Effector memory CD4-positive, alpha-beta T cell (primary cell): ENCODE measurements around the gene PRAF2.

ENCODE experiments used
- DNase-seq, 3 donors: peaks; one replicate each; pipeline ENCODE4 v3.0.0-alpha.2; 2020
- H3K27ac ChIP-seq: 2 replicates; pipeline ENCODE4 v1.7.0; 2013; ENCODE audit warnings: mild to moderate bottlenecking, low read length, moderate library complexity; ENCODE audit not compliant: insufficient read depth, poor library complexity, severe bottlenecking
- H3K27me3 ChIP-seq: replicated peaks from 2 replicates; pipeline ENCODE4 v1.7.0; 2013; ENCODE audit warnings: mild to moderate bottlenecking, low read length; ENCODE audit not compliant: insufficient read depth, control insufficient read depth, poor library complexity, severe bottlenecking
- H3K36me3 ChIP-seq: 2 replicates; pipeline ENCODE4 v1.7.0; 2013; ENCODE audit warnings: mild to moderate bottlenecking, low read length, moderate library complexity; ENCODE audit not compliant: control insufficient read depth, insufficient read depth
- H3K4me1 ChIP-seq: 2 replicates; pipeline ENCODE4 v1.7.0; 2013; ENCODE audit warnings: low read length, mild to moderate bottlenecking; ENCODE audit not compliant: control insufficient read depth, insufficient read depth, poor library complexity, severe bottlenecking
- H3K4me3 ChIP-seq: 2 replicates; pipeline ENCODE4 v1.7.0; 2013; ENCODE audit warnings: low read length, low read depth, mild to moderate bottlenecking; ENCODE audit not compliant: insufficient read depth, poor library complexity, severe bottlenecking
- H3K9me3 ChIP-seq: 2 replicates; pipeline ENCODE4 v1.7.0; 2013; ENCODE audit warnings: mild to moderate bottlenecking, low read length, moderate library complexity; ENCODE audit not compliant: control insufficient read depth

Gene PRAF2

DNA sequence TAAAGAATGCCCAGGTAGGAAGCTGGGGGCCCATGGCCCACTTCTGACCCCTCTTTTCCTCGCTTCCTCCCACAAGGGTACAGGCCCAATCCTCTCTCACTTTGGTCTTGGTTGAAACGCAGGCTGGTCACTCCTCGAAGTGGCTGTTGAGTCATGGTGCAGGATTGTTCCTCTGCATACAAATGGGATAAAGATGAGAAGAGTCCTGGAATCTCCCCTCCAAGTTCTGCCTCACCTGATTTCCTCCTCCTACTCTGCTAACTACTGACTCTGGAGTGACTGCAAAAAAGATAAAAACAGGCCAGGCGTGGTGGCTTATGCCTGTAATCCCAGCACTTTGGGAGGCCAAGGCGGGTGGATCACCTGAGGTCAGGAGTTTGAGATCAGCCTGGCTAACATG, 4.1 kb upstream of the PRAF2 start:
- no peak overlapping the region for H3K4me3 ChIP-seq
- no peak for DNase-seq
- no peak overlapping the region for H3K27ac ChIP-seq
- H3K9me3 ChIP-seq: no peaks in the 10 kb centered on the region
- no peaks in the 10 kb centered on the region for H3K36me3 ChIP-seq
- no peaks in the 10 kb centered on the region for H3K27me3 ChIP-seq
- H3K4me1 ChIP-seq: peaks cover 7% of the 10 kb centered on the region

DNA sequence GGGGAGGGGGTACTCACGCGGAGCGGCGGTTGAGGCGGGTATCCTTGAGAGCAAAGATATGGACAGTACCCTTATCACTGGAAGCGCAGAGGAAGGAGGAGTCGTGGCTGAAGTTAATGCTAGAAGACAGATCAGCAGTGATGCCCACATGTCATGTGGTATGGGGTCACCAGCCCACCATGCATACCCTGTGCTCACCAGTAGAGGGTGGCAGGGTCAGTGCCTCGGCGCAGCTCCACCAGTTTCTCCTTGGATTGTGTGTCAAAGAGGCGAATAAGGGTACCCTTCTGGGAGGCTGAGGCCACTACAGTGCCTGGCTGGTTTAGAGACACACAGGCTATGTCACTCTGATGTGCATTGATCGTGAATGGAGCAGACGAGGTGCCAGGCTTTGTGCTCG, 1.5 kb upstream of the PRAF2 start:
- Histone ChIP-seq H3K9me3 (no peaks in the 10 kb centered on the region), H3K27ac (no peak overlapping the region), H3K4me1 (peaks cover 9% of the 10 kb centered on the region), H3K36me3 (no peaks in the 10 kb centered on the region), H3K4me3 (no peak overlapping the region), H3K27me3 (no peaks in the 10 kb centered on the region)
- no peak for DNase-seq

DNA sequence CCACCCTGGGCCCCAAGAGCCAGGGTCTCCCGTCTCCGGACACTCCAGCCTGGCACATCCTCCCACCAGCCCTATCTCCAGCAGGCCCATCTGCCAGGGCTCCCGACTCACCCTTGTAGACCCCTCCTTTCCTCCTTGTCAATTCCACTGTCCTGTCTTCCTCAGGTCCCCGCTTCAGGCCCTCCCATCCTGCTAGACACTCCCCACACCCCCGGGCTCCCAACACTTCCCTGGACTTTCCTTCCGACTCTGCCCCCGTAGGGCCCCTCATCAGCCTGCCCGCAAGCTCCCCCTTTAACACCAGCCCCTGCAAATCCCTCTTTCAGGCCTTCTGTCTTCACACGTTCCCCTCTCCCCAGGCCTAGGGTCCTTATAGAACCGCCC, 1.1 kb downstream of the PRAF2 start:
- DNase-seq: no peak
- no peak overlapping the region for H3K4me3 ChIP-seq

DNA sequence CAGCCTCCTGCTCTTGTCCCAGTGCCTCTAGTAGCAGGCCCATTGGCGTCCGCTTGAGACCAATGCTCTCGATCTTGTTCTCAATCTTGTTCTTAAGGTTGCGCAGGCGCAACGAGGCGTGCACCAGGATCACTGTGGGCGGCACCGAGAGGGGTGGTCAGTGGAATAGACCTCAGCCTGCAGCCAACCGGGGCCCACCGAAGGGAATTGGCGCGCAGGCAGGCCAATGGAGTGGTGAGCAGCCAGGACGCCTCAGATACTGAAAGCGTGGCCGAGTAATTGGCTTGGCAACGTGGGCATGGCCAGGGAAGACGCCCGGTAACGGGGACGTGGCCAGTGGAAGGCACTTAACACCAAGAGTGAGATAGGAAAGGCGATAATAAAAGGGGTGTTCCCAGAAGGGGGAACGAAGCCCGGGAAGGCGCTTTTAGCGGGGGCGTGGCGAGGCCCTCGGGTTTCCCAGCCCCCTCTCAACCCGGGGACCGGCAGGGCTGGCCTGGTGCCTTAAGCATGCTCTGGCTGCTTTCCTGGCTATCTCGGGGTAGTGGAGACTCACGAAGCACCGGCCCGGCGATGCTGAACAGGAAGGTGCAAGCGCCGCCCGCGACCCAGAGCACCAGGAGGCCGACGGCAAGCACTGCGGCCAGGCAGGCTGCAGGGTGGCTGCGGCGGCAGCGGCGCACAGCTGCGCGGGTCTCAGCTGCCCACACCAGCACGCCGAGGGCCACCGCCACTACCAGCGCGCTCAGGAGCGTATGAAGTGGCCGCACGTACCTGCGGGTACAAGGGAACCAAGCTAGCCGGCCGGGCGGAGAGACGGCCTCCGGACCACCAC, 1.7 kb downstream of the PRAF2 start:
- no peaks in the 10 kb centered on the region for H3K36me3 ChIP-seq
- H3K27ac ChIP-seq: no peak overlapping the region
- H3K4me1 ChIP-seq: peaks cover 9% of the 10 kb centered on the region
- no peaks in the 10 kb centered on the region for H3K9me3 ChIP-seq
- no peak overlapping the region for H3K4me3 ChIP-seq
- no peaks in the 10 kb centered on the region for H3K27me3 ChIP-seq
- no peak for DNase-seq

More for the DNA sequence above, 1.1 kb downstream of the PRAF2 start:
- peaks cover 9% of the 10 kb centered on the region for H3K4me1 ChIP-seq
- no peaks in the 10 kb centered on the region for H3K9me3 ChIP-seq
- no peaks in the 10 kb centered on the region for H3K36me3 ChIP-seq
- H3K27ac ChIP-seq: no peak overlapping the region
- H3K27me3 ChIP-seq: no peaks in the 10 kb centered on the region

DNA sequence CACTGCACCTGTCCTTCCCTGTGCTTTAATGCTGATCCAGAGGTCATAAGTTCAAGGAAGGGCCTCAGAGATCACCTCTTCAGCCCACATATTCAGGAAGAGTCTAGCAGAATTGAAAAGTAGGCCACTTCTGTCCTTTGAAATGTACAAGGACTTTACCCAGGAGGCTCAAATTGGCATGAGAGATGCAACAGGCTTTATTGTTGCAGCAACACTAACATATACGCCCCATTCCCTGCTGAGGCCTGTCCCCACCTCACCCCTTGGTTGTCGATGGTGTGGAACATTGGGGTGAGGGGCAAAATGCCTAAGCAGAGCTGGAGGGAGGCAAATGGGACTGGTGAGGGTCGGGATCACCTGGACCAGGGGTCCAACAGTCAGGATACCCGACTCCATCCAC, 2.8 kb downstream of the PRAF2 start:
- H3K9me3 ChIP-seq: no peaks in the 10 kb centered on the region
- DNase-seq: no peak
- H3K27ac ChIP-seq: no peak overlapping the region
- no peak overlapping the region for H3K4me3 ChIP-seq
- H3K4me1 ChIP-seq: peaks cover 9% of the 10 kb centered on the region
- H3K27me3 ChIP-seq: no peaks in the 10 kb centered on the region
- no peaks in the 10 kb centered on the region for H3K36me3 ChIP-seq

DNA sequence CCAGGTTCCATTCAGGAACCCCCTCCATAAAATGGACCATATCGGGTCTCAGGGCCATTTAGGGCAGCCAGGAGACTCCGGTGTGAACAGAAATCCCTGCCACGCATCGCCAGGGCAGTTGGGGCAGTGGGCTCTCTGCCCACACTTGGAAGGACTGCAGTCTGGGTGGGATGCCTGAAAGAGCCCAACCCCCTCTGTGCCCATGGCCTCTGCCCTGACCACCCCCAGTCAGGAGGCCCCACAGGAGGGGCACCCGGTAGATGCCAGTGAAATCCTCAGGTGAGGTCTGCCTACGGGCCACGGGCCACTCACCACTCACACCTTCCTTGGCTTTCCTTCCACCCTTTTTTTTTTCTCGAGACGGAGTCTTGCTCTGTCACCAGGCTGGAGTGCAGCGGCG, 4.8 kb downstream of the PRAF2 start:
- no peaks in the 10 kb centered on the region for H3K27me3 ChIP-seq
- H3K4me1 ChIP-seq: peaks cover 9% of the 10 kb centered on the region
- H3K36me3 ChIP-seq: no peaks in the 10 kb centered on the region
- H3K4me3 ChIP-seq: no peak overlapping the region
- no peaks in the 10 kb centered on the region for H3K9me3 ChIP-seq
- DNase-seq: no peak
- H3K27ac ChIP-seq: no peak overlapping the region

DNA sequence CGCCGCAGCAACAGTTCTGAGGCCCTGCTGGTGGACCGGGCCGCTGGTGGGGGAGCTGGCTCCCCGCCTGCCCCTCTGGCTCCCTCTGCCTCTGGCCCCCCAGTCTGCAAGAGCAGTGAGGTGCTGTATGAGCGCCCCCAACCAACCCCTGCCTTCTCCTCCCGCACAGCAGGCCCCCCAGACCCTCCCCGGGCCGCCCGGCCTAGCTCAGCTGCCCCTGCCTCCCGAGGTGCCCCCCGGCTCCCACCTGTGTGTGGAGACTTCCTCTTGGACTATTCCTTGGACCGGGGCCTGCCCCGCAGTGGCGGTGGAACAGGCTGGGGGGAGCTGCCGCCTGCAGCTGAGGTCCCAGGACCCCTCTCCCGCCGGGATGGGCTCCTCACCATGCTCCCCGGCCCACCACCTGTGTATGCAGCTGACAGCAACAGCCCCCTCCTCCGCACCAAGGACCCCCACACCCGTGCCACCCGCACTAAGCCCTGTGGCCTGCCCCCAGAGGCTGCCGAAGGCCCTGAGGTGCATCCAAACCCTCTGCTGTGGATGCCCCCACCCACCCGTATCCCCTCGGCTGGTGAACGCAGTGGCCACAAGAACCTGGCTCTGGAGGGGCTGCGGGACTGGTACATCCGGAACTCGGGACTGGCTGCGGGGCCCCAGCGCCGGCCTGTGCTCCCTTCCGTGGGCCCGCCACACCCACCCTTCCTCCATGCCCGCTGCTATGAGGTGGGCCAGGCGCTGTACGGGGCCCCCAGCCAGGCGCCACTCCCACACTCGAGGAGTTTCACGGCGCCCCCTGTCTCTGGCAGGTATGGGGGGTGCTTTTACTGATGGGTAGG, 6.3 kb downstream of the PRAF2 start:
- Histone ChIP-seq H3K27ac (no peak overlapping the region), H3K4me3 (no peak overlapping the region), H3K4me1 (no peaks in the 10 kb centered on the region), H3K36me3 (no peaks in the 10 kb centered on the region), H3K27me3 (no peaks in the 10 kb centered on the region), H3K9me3 (no peaks in the 10 kb centered on the region)
- no peak for DNase-seq

DNA sequence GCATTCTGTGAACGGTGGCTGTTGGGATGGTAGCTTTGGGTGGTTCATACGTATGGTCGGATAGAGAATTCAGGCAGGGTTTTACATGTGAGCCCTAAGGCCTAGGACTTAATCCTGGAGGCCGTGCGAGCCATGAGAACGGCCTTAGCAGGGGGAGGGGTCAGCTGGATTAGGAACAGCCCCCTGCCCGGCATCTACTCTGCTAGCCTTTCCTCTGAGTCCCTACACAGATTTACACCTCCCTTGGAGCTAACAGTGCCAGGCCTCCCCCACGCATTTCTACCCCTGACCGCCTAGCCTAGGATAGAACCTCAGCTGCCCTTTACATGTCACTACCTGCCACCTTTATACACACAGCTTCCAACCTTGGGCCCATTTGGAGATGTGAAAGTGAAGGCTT, 7.1 kb downstream of the PRAF2 start:
- no peak for DNase-seq
- no peak overlapping the region for H3K4me3 ChIP-seq
- no peaks in the 10 kb centered on the region for H3K9me3 ChIP-seq
- no peaks in the 10 kb centered on the region for H3K27me3 ChIP-seq
- H3K27ac ChIP-seq: no peak overlapping the region
- no peaks in the 10 kb centered on the region for H3K4me1 ChIP-seq
- no peaks in the 10 kb centered on the region for H3K36me3 ChIP-seq

DNA sequence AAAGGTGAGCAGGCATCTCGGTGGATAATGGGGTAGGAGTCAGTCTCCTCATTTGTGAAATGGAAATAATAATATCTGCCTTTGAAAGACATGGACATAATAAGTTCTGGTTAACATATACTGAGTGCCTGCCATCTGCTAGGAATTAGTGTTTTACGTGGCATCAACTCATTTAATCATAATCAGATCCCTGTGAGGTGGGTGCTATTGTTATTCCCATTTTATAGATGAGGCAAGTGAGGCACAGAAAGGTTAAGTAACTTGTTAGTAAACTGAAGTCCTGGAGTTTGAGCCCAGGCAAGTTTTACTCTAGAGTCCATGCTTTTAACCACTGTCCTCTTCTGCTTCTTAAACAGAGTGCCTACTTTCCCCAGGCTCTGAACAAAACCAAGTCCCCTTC, 7.5 kb downstream of the PRAF2 start:
- no peaks in the 10 kb centered on the region for H3K27me3 ChIP-seq
- no peaks in the 10 kb centered on the region for H3K4me1 ChIP-seq
- no peak overlapping the region for H3K4me3 ChIP-seq
- H3K36me3 ChIP-seq: no peaks in the 10 kb centered on the region
- no peak overlapping the region for H3K27ac ChIP-seq
- no peak for DNase-seq
- no peaks in the 10 kb centered on the region for H3K9me3 ChIP-seq

DNA sequence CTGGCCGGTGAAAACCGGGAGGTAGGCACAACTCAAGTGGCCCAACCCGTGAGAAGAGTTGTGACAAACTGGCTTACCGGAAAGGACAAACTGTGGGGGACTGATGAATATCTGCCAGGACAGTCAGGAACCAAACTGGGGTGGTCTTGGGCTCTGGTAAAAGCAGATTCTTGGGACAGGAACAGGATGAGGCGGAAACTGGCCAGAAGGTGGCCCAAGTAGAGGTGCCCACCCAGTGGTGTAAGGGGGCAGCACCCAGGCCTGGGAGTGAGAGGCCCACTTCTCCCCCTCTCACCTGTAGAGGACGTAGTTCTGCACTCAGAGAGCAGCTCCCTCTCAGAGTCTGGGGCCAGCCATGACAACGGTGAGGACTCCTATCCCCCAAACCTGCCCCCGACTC, 9.1 kb downstream of the PRAF2 start:
- Histone ChIP-seq H3K9me3 (no peaks in the 10 kb centered on the region), H3K36me3 (no peaks in the 10 kb centered on the region), H3K4me3 (no peak overlapping the region), H3K27me3 (no peaks in the 10 kb centered on the region), H3K4me1 (no peaks in the 10 kb centered on the region), H3K27ac (no peak overlapping the region)
- no peak for DNase-seq
